Measurements from ENCODE around the gene OPCML. TPM values are rescaled to one million over a fixed set of nuclear protein-coding genes. Genes with fewer than 3 reads are reported as not detected.

The OPCML gene
- total RNA-seq, 1 donor from 2014 or later, result 0.61 TPM

GRCh38 chr11:132909021-132909606 lies 623.2 kb downstream of the OPCML start:
- no peak for TF ChIP-seq CTCF (IDR thresholded peaks at IDR 0.05; ENCODE audit: partially characterized antibody, unreplicated experiment)
- no peak for DNase-seq
- peaks cover 4% of the 10 kb centered on the region for H3K4me1 Mint-ChIP-seq (ENCODE audit: low read depth, unreplicated experiment)
- no peaks in the 10 kb centered on the region for H3K27me3 Mint-ChIP-seq (ENCODE audit: unreplicated experiment)
- no peaks in the 10 kb centered on the region for H3K36me3 Mint-ChIP-seq (ENCODE audit: unreplicated experiment)
- H3K4me3 Mint-ChIP-seq (ENCODE audit: unreplicated experiment), result no peak overlapping the region
- H3K27ac Mint-ChIP-seq (ENCODE audit: unreplicated experiment), result no peak overlapping the region
- H3K9me3 Mint-ChIP-seq (ENCODE audit: unreplicated experiment), result peaks cover 2% of the 10 kb centered on the region

- H3K36me3 Mint-ChIP-seq (ENCODE audit: unreplicated experiment), result no peaks in the 10 kb centered on the region
- no peaks in the 10 kb centered on the region for H3K27me3 Mint-ChIP-seq (ENCODE audit: unreplicated experiment)
- H3K27ac Mint-ChIP-seq (ENCODE audit: unreplicated experiment), result no peak overlapping the region
- TF ChIP-seq CTCF (IDR thresholded peaks at IDR 0.05; ENCODE audit: partially characterized antibody, unreplicated experiment), result no peak
- H3K9me3 Mint-ChIP-seq (ENCODE audit: unreplicated experiment), result peaks cover 2% of the 10 kb centered on the region
- no peak for DNase-seq
- no peak overlapping the region for H3K4me3 Mint-ChIP-seq (ENCODE audit: unreplicated experiment)
- peaks cover 8% of the 10 kb centered on the region for H3K4me1 Mint-ChIP-seq (ENCODE audit: low read depth, unreplicated experiment)
Measured at GRCh38 chr11:132908414-132908810, 623.9 kb downstream of the OPCML start.

GRCh38 chr11:132907651-132908413 lies 624.5 kb downstream of the OPCML start:
- Mint-ChIP-seq H3K27ac (ENCODE audit: unreplicated experiment) (no peak overlapping the region), H3K27me3 (ENCODE audit: unreplicated experiment) (no peaks in the 10 kb centered on the region), H3K4me3 (ENCODE audit: unreplicated experiment) (no peak overlapping the region), H3K9me3 (ENCODE audit: unreplicated experiment) (peaks cover 2% of the 10 kb centered on the region), H3K36me3 (ENCODE audit: unreplicated experiment) (no peaks in the 10 kb centered on the region), H3K4me1 (ENCODE audit: low read depth, unreplicated experiment) (peaks cover 8% of the 10 kb centered on the region)
- no peak for TF ChIP-seq CTCF (IDR thresholded peaks at IDR 0.05; ENCODE audit: partially characterized antibody, unreplicated experiment)
- DNase-seq, result no peak

- Mint-ChIP-seq H3K9me3 (ENCODE audit: unreplicated experiment) (peaks cover 2% of the 10 kb centered on the region), H3K4me3 (ENCODE audit: unreplicated experiment) (no peak overlapping the region), H3K27me3 (ENCODE audit: unreplicated experiment) (no peaks in the 10 kb centered on the region), H3K4me1 (ENCODE audit: low read depth, unreplicated experiment) (peaks cover 19% of the 10 kb centered on the region), H3K36me3 (ENCODE audit: unreplicated experiment) (no peaks in the 10 kb centered on the region), H3K27ac (ENCODE audit: unreplicated experiment) (peak overlapping the region; percentile 52)
- no peak for TF ChIP-seq CTCF (IDR thresholded peaks at IDR 0.05; ENCODE audit: partially characterized antibody, unreplicated experiment)
- peak; percentile 43 for DNase-seq
Measured at GRCh38 chr11:132904607-132905006, 627.7 kb downstream of the OPCML start.

- Mint-ChIP-seq H3K9me3 (ENCODE audit: unreplicated experiment) (peaks cover 2% of the 10 kb centered on the region), H3K4me3 (ENCODE audit: unreplicated experiment) (no peak overlapping the region), H3K4me1 (ENCODE audit: low read depth, unreplicated experiment) (peaks cover 19% of the 10 kb centered on the region), H3K36me3 (ENCODE audit: unreplicated experiment) (no peaks in the 10 kb centered on the region), H3K27ac (ENCODE audit: unreplicated experiment) (peak overlapping the region; percentile 17), H3K27me3 (ENCODE audit: unreplicated experiment) (no peaks in the 10 kb centered on the region)
- no peak for DNase-seq
- no peak for TF ChIP-seq CTCF (IDR thresholded peaks at IDR 0.05; ENCODE audit: partially characterized antibody, unreplicated experiment)
Measured at GRCh38 chr11:132904091-132904490, 628.2 kb downstream of the OPCML start.
